ENCODE measurements around the gene RSL1D1. TPM values are rescaled to one million over a fixed set of nuclear protein-coding genes. Genes with fewer than 3 reads are reported as not detected.
A peak's percentile ranks its signal among the peaks of the same experiment; 100 is the strongest.

RSL1D1 gene
- total RNA-seq = 100 to 1,000 TPM; 158 to 182 TPM

DNA sequence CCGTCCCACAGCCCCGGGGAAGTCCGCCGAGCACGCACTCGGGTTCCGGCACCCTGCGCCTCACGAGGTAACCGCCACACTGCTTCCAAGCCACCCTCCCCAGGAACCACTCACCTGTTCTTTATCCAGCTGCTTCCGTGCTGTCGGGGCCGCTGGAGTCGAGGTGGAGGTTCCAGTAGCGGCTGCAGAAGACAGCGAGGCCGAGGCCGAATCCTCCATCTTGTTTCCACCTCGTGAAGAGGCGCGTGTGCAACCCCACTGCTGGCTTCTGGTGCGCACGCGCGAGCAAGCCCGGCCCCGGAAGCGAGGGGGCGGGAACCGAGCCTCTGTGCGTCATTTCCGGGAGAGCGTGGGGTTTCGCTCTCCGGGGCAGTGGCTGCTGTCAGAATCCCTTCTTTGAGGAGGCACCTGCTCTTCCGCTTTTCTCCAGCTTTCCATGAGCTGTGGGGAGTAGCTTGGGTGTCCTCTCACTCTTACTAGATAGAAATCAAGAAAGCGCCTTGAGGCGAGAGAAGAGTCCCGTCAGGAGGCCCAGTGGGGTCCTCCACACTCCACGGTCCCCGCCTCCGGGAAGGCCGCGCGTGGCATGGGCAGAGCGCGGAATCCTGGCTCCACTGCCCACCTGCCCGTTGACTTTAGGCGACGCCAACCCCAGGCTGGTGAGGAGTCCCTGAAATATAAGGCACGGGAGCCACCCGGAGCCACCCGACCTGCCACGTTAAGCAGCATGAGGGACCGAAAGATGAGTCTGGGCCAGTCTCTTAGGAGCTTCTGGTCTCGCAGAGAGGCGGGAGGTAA is at the start of gene RSL1D1:
RSL1D1 (minus strand) TSS at position 249 of the 798 bp plus-strand sequence; CDS start at position 219, 30 bp downstream.
- POLR2A ChIA-PET = interaction anchor here (0.6 kb wide), 1 partner anchor 232 kb away, joined by 6 read pairs; no protein-coding TSS in a partner anchor
- Mint-ChIP-seq H3K4me1 (peaks cover 51% of the 10 kb centered on the region), H3K27ac (peak within 1 kb of the TSS; percentile 92), H3K36me3 (ENCODE audit: low read depth) (peaks cover 42% of the 10 kb centered on the region), H3K4me3 (peak within 1 kb of the TSS; percentile 90), H3K9me3 (no peaks in the 10 kb centered on the region), H3K27me3 (no peaks in the 10 kb centered on the region)
- peak; percentile 93 for DNase-seq
- CTCF ChIA-PET = no interaction called here

DNA sequence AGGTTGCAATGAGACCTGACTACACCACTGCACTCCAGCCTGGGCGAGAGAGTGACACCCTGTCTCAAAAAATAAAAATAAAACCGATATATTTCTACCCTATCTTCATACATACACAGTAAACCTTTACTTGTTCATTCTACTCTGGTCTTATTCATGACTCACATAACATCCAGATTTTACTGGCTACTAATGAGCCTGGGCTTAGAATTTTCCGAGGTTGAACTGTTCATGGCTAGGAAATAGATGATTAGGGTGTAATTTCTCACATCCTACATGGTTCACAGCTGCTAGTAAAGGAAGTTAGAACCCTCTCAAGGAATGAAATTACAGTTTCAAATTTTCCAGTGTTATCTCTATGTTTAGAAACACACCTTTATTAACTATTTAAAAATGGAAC is 49.7 kb upstream of the RSL1D1 start:
- Mint-ChIP-seq H3K27me3 (no peaks in the 10 kb centered on the region), H3K27ac (peak overlapping the region; percentile 26), H3K9me3 (no peaks in the 10 kb centered on the region), H3K4me3 (no peak overlapping the region), H3K4me1 (peaks cover 35% of the 10 kb centered on the region), H3K36me3 (ENCODE audit: low read depth) (peaks cover 16% of the 10 kb centered on the region)
- ChIA-PET CTCF (interaction anchor here (1.4 to 1.7 kb wide), 2 partner anchors 104 to 210 kb away, joined by 3 to 4 read pairs; partner anchors contain the start of gene ZC3H7A), POLR2A (no interaction called here)
- no peak for DNase-seq

DNA sequence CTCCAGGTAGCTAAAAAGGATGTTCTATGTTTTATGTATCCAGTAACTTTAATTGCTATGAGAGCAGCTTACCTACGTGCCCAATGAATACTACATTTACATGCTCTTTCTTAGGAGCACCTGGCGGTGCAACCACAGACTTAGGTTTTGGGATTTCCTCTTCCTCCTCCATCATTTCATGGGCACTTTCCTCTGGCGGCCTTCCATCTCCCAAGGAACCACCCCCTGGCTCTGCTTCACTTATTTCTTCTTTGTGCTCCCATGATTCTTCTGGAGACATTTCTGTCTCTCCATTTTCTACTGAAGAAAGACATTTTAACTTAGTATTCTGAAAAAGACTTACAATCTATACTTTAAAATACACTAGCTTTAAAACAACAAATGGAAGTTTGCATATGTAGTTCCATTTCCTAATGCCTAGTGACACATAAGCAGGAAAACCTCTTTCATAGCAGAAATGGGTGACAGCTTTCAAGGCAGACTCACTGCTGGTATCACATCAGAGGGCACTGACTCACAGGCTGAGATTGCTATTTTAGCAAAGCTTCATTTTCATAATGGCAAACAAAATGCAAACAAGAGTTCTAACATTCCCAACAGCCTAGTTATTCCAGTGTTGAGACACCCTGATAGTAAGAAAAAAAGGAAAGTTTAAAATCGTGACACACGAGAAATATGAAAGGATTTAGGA is 45.3 kb upstream of the RSL1D1 start:
- Mint-ChIP-seq H3K27me3 (no peaks in the 10 kb centered on the region), H3K27ac (no peak overlapping the region), H3K9me3 (no peaks in the 10 kb centered on the region), H3K36me3 (ENCODE audit: low read depth) (peaks cover 23% of the 10 kb centered on the region), H3K4me1 (peaks cover 29% of the 10 kb centered on the region), H3K4me3 (no peak overlapping the region)
- ChIA-PET CTCF (interaction anchor here (0.6 to 0.8 kb wide), 2 partner anchors 22 to 489 kb away, joined by 3 to 5 read pairs; no protein-coding TSS in a partner anchor), POLR2A (no interaction called here)
- no peak for DNase-seq

DNA sequence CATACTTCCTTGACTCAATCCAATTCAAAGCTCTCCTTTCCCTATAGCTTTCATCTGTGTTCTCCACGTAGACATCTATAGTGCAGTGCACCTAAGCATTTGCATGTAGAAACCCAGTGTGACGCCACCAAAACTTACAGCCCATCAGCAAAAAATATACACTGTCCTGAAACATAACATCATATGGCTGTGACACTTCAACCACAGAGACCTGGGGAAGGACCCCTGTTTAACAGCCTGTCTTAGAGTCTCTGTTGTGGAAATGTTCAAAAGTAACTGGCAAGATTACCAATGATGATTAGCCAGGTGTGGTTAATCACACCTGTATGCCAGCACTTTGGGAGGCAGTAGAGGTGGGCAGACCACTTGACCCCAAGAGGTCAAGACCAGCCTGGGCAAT is 42.2 kb upstream of the RSL1D1 start:
- Mint-ChIP-seq H3K4me1 (peaks cover 9% of the 10 kb centered on the region), H3K4me3 (no peak overlapping the region), H3K36me3 (ENCODE audit: low read depth) (peaks cover 29% of the 10 kb centered on the region), H3K9me3 (no peaks in the 10 kb centered on the region), H3K27ac (no peak overlapping the region), H3K27me3 (no peaks in the 10 kb centered on the region)
- DNase-seq = no peak
- POLR2A ChIA-PET = no interaction called here
- CTCF ChIA-PET = no interaction called here

DNA sequence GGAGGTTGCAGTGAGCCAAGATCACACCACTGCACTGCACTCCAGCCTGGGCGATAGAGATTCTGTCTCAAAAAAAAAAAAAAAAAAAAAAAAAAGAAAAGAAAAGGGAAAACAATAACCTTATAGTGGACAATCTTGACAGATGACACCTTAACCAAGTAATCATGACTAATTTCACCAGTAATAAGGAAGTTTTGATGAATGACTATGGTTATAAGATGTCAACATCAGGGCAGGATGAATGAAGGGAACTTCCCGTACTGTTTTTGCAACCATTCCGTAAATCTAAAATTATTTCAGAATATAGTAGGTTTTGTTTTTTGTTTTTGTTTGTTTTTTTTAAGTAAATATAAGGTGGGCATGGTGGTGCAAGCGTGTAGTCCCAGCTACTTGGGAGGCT is 41.4 kb upstream of the RSL1D1 start:
- ChIA-PET CTCF (no interaction called here), POLR2A (no interaction called here)
- Mint-ChIP-seq H3K4me1 (peaks cover 5% of the 10 kb centered on the region), H3K27ac (no peak overlapping the region), H3K27me3 (no peaks in the 10 kb centered on the region), H3K9me3 (no peaks in the 10 kb centered on the region), H3K4me3 (no peak overlapping the region), H3K36me3 (ENCODE audit: low read depth) (peaks cover 30% of the 10 kb centered on the region)
- DNase-seq = no peak

DNA sequence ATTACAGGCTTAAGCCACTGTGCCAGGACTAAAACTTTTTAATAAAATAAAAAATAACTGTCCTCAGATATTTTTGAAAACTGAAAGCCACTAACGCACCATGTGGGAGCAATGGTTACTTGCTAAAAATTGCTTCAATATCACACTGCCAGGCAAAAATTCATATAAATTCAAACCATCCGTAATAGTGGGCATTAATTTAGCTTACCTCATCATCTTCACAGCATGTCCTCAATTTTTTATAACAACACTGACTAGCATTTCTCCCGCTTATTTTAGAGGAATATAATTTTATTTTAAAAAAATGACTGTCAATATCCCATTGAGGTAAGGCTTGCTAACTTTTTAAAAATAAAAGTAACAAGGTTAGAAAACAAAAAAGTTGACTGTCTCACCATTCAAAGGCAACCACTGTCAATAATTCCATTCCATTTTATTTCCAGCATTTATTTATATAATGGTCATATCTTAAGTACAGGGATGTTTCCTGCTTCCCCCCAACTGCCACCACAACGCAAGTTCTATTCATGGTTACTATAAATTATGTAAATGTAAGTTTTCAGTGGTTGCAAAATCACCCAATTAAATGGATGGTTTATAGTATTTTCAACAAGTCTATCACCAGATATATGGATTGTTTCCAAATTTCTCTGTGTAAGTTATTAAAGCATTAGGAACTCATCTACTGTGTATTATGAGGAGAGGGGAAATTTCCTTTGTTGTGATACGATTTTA is 39.1 kb upstream of the RSL1D1 start:
- DNase-seq = no peak
- Mint-ChIP-seq H3K27me3 (no peaks in the 10 kb centered on the region), H3K36me3 (ENCODE audit: low read depth) (peaks cover 45% of the 10 kb centered on the region), H3K27ac (no peak overlapping the region), H3K9me3 (no peaks in the 10 kb centered on the region), H3K4me3 (no peak overlapping the region), H3K4me1 (peaks cover 3% of the 10 kb centered on the region)
- CTCF ChIA-PET = no interaction called here
- POLR2A ChIA-PET = no interaction called here

DNA sequence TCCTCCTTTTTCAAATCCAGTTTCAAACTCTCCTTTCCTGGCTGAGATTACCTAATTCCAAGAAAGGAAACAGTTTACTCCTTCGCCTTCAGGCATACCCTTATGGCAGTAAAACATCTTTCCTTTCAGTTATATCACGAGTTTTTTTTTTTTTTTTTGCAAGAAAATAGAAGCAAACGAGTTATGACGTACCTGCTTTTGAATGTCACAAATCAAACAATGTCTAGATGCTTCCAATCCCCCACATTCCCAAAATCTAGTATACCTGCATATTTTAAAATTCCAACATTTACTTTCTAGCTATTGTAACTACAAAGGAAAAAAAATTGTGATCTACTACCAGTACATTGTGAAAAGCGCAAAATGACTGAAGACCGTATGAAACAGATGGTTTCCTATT is 35.5 kb upstream of the RSL1D1 start:
- ChIA-PET CTCF (interaction anchor here (0.7 kb wide), 1 partner anchor 40 kb away, joined by 3 read pairs; no protein-coding TSS in a partner anchor), POLR2A (no interaction called here)
- H3K27me3 Mint-ChIP-seq = no peaks in the 10 kb centered on the region
- no peak overlapping the region for H3K4me3 Mint-ChIP-seq
- no peaks in the 10 kb centered on the region for H3K9me3 Mint-ChIP-seq
- H3K36me3 Mint-ChIP-seq (ENCODE audit: low read depth) = peaks cover 42% of the 10 kb centered on the region
- H3K4me1 Mint-ChIP-seq = no peaks in the 10 kb centered on the region
- no peak overlapping the region for H3K27ac Mint-ChIP-seq
- DNase-seq = no peak

DNA sequence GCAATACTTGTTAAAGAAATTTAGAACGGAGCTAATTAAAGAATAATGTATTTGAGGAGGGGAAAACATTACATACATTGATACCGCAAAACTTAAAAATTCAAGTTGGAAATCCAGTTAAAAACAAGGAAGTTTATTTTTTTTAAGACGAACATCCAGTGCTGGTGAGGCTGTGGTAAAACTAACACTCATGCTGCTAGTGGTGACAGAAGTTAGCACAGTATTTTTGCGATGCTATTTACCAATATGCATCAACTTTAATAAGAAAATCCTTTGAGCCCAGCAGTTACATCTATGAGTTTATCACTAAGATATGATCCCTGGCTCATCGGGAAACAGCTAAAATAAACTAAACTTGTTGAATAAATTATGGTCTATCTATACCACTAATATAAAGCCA is 32.7 kb upstream of the RSL1D1 start:
- Mint-ChIP-seq H3K27ac (no peak overlapping the region), H3K27me3 (no peaks in the 10 kb centered on the region), H3K9me3 (no peaks in the 10 kb centered on the region), H3K4me1 (peaks cover 2% of the 10 kb centered on the region), H3K36me3 (ENCODE audit: low read depth) (peaks cover 51% of the 10 kb centered on the region), H3K4me3 (no peak overlapping the region)
- POLR2A ChIA-PET = no interaction called here
- no peak for DNase-seq
- CTCF ChIA-PET = interaction anchor here (0.6 kb wide), 3 partner anchors 21 to 1569 kb away, joined by 3 read pairs; no protein-coding TSS in a partner anchor

DNA sequence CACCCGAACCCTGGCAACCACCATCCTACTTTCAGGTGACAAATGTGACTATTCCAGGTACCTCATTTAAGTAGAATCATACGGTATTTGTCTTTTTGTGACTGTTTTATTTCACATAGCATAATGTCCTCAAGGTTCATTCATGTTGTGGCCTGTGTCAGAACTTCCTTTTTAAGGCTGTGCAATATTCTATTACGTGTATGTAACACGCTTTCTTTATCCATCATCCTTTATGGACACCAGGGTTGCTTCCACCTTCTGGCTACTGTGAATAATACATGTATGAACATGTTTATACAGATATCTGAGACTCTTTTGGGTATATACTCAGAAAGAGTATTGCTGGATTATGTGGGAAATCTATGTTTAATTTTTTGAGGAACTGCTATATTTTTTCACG is 28.7 kb upstream of the RSL1D1 start:
- H3K9me3 Mint-ChIP-seq = no peaks in the 10 kb centered on the region
- no peak overlapping the region for H3K27ac Mint-ChIP-seq
- H3K4me1 Mint-ChIP-seq = peaks cover 2% of the 10 kb centered on the region
- ChIA-PET POLR2A (no interaction called here), CTCF (no interaction called here)
- H3K4me3 Mint-ChIP-seq = no peak overlapping the region
- H3K36me3 Mint-ChIP-seq (ENCODE audit: low read depth) = peaks cover 39% of the 10 kb centered on the region
- no peak for DNase-seq
- no peaks in the 10 kb centered on the region for H3K27me3 Mint-ChIP-seq

DNA sequence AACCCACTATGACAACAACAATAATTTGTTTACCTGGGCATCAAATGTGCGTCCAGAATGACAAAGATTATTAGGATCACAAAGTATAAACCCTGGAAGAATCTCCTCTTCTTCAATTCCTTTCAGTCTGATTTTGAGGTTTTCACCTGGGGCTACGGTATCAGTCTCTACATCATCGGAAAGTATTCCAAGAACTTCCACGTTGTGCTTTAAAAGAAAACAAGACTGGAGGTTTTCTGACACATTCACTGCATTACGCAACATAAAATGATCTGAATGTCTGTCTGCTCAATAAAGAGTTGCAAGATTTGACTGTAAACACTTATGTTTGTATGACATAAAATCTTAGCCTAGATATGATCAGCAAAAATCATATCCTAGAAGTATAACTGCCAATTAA is 26.0 kb upstream of the RSL1D1 start:
- H3K27me3 Mint-ChIP-seq = no peaks in the 10 kb centered on the region
- H3K36me3 Mint-ChIP-seq (ENCODE audit: low read depth) = peaks cover 44% of the 10 kb centered on the region
- DNase-seq = no peak
- ChIA-PET CTCF (interaction anchor here (1.0 kb wide), 1 partner anchor 8 kb away, joined by 3 read pairs; no protein-coding TSS in a partner anchor), POLR2A (no interaction called here)
- H3K27ac Mint-ChIP-seq = no peak overlapping the region
- H3K9me3 Mint-ChIP-seq = no peaks in the 10 kb centered on the region
- peaks cover 2% of the 10 kb centered on the region for H3K4me1 Mint-ChIP-seq
- H3K4me3 Mint-ChIP-seq = no peak overlapping the region

DNA sequence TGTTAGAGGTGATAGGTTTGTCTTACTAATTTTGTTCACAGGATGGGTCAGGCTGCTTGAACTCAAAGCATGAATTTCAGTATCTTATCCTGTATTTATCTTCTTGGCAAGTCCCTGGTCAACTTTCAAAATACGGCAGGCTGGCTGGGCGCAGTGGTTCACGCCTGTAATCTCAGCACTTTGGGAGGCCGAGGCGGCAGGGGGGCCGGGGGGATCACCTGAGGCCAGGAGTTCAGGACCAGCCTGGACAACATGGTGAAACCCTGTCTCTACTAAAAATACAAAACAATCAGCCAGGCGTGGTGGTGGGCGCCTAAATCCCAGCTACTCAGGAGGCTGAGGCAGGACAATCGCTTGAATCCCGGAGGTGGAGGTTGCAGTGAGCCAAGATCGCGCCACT is 25.0 kb upstream of the RSL1D1 start:
- Mint-ChIP-seq H3K27me3 (no peaks in the 10 kb centered on the region), H3K4me1 (peaks cover 2% of the 10 kb centered on the region), H3K36me3 (ENCODE audit: low read depth) (peaks cover 45% of the 10 kb centered on the region), H3K9me3 (no peaks in the 10 kb centered on the region), H3K27ac (no peak overlapping the region), H3K4me3 (no peak overlapping the region)
- DNase-seq = no peak
- ChIA-PET POLR2A (no interaction called here), CTCF (interaction anchor here (1.0 kb wide), 1 partner anchor 9 kb away, joined by 3 read pairs; no protein-coding TSS in a partner anchor)

DNA sequence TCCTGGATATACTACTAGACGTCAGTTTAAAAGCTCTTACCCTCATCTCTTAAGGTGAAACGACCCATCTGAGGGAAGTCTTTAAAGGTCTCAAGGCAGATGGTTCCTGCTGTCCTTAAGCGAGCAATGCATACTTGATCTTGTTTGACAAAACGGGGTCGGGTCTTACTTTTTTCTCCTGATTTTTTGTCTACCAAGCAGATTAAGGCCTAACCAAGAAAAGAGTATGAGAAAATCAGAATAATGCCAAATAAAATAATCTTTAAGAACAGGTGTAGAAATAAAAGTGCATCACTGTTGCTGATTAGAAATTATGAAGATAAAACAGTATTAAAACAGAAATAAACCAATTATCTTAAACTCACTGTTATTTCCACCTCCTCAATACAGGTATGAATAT is 24.4 kb upstream of the RSL1D1 start:
- H3K4me1 Mint-ChIP-seq = peaks cover 2% of the 10 kb centered on the region
- no peak for DNase-seq
- H3K36me3 Mint-ChIP-seq (ENCODE audit: low read depth) = peaks cover 41% of the 10 kb centered on the region
- H3K9me3 Mint-ChIP-seq = no peaks in the 10 kb centered on the region
- POLR2A ChIA-PET = no interaction called here
- no peak overlapping the region for H3K4me3 Mint-ChIP-seq
- H3K27me3 Mint-ChIP-seq = no peaks in the 10 kb centered on the region
- H3K27ac Mint-ChIP-seq = no peak overlapping the region
- CTCF ChIA-PET = no interaction called here

DNA sequence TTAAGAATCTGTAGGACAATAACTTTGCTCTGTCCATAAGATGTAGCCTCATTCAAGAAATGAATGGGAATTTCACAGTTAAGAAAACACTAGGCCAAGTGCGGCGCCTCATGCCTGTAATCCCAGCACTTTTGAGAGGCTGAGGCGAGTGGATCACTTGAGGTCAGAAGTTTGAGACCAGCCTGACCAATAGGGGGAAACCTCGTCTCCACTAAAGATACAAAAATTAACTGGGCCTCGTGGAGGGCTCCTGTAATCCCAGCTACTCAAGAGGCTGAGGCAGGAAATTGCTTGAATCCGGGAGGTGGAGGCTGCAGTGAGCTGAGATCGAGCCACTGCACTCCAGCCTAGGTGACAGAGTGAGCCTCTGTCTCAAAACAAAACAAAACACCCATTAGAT is 19.9 kb upstream of the RSL1D1 start:
- H3K4me3 Mint-ChIP-seq = no peak overlapping the region
- H3K27me3 Mint-ChIP-seq = no peaks in the 10 kb centered on the region
- no peaks in the 10 kb centered on the region for H3K4me1 Mint-ChIP-seq
- H3K36me3 Mint-ChIP-seq (ENCODE audit: low read depth) = peaks cover 37% of the 10 kb centered on the region
- DNase-seq = no peak
- ChIA-PET CTCF (no interaction called here), POLR2A (no interaction called here)
- no peak overlapping the region for H3K27ac Mint-ChIP-seq
- H3K9me3 Mint-ChIP-seq = no peaks in the 10 kb centered on the region

All from activated CD4-positive, alpha-beta T cell treated with anti-CD3 and anti-CD28 coated beads, Interleukin-2, amount 10 ng/mL, durations not matched to agents 7 days and 5 days (primary cell).